ENCODE measurements around the gene TRNP1. TPM values are rescaled to one million over a fixed set of nuclear protein-coding genes. Genes with fewer than 3 reads are reported as not detected.
"Not testable (repeated sequence)": the region's sequence is repeated elsewhere in the genome, so short reads cannot be mapped to it uniquely, and the experiment has no call there.

The TRNP1 gene
- total RNA-seq, 1 donor from 2014 or later, result 22.7 TPM

GRCh38 chr1:26970810-26971209 lies 22.7 kb upstream of the TRNP1 start:
- intact Hi-C loops (cut with DNase I), result no loop called here
- no peak for ATAC-seq
- DNase-seq (ENCODE audit: low spot score), result no peak

- intact Hi-C loops (cut with DNase I), result no loop called here
- DNase-seq (ENCODE audit: low spot score), result no peak
- ATAC-seq, result no peak
These were observed 21.9 kb upstream of the TRNP1 start for GRCh38 chr1:26971590-26971989.

GRCh38 chr1:26972390-26972789 lies 21.1 kb upstream of the TRNP1 start:
- intact Hi-C loops (cut with DNase I), result no loop called here
- ATAC-seq (no peak), DNase-seq (ENCODE audit: low spot score) (no peak)

- intact Hi-C loops (cut with DNase I), result no loop called here
- no peak for ATAC-seq
- DNase-seq (ENCODE audit: low spot score), result no peak
These were observed 20.7 kb upstream of the TRNP1 start for GRCh38 chr1:26972821-26973220.

GRCh38 chr1:26976621-26977510 lies 16.6 kb upstream of the TRNP1 start:
- ATAC-seq (no peak), DNase-seq (ENCODE audit: low spot score) (no peak)
- intact Hi-C loops (cut with DNase I), result no loop called here

GRCh38 chr1:26978901-26979300 lies 14.6 kb upstream of the TRNP1 start:
- no peak for ATAC-seq
- DNase-seq (ENCODE audit: low spot score), result no peak
- intact Hi-C loops (cut with DNase I), result no loop called here

GRCh38 chr1:26981146-26981846 lies 12.2 kb upstream of the TRNP1 start:
- intact Hi-C loops (cut with DNase I), result no loop called here
- ATAC-seq, result no peak

GRCh38 chr1:26983863-26984262 lies 9.6 kb upstream of the TRNP1 start:
- ATAC-seq, result no peak
- intact Hi-C loops (cut with DNase I), result no loop called here
- DNase-seq (ENCODE audit: low spot score), result no peak

More at GRCh38 chr1:26981146-26981846, 12.2 kb upstream of the TRNP1 start:
- no peak for DNase-seq (ENCODE audit: low spot score)

GRCh38 chr1:26984291-26984690 lies 9.2 kb upstream of the TRNP1 start:
- ATAC-seq (no peak), DNase-seq (ENCODE audit: low spot score) (no peak)
- intact Hi-C loops (cut with DNase I), result no loop called here

GRCh38 chr1:26986658-26987057 lies 6.8 kb upstream of the TRNP1 start:
- DNase-seq (ENCODE audit: low spot score) (no peak), ATAC-seq (no peak)
- intact Hi-C loops (cut with DNase I), result no loop called here

GRCh38 chr1:26989403-26990109 lies 3.9 kb upstream of the TRNP1 start:
- DNase-seq (ENCODE audit: low spot score); ATAC-seq; intact Hi-C loops (cut with DNase I): not testable (repeated sequence)

GRCh38 chr1:26991310-26992116 lies 2.0 kb upstream of the TRNP1 start:
- intact Hi-C loops (cut with DNase I), result no loop called here
- no peak for ATAC-seq
- DNase-seq (ENCODE audit: low spot score), result no peak

GRCh38 chr1:26994020-26994786 lies 711 bp downstream of the TRNP1 start:
- no peak for ATAC-seq
- no peak for DNase-seq (ENCODE audit: low spot score)
- intact Hi-C loops (cut with DNase I), result no loop called here

- DNase-seq (ENCODE audit: low spot score) (no peak), ATAC-seq (no peak)
- intact Hi-C loops (cut with DNase I), result loop anchor here (5.0 kb wide), 1 partner anchor 107 kb away; no protein-coding TSS in a partner anchor
These were observed 1.5 kb downstream of the TRNP1 start for GRCh38 chr1:26994787-26995517.

- intact Hi-C loops (cut with DNase I), result loop anchor here (5.0 kb wide), 1 partner anchor 106 kb away; no protein-coding TSS in a partner anchor
- DNase-seq (ENCODE audit: low spot score) (no peak), ATAC-seq (no peak)
These were observed 2.5 kb downstream of the TRNP1 start for GRCh38 chr1:26996024-26996423.

- intact Hi-C loops (cut with DNase I), result loop anchor here (5.0 kb wide), 1 partner anchor 106 kb away; no protein-coding TSS in a partner anchor
These were observed 3.2 kb downstream of the TRNP1 start for GRCh38 chr1:26996665-26997064.

More at GRCh38 chr1:26996665-26997064, 3.2 kb downstream of the TRNP1 start:
- no peak for ATAC-seq
- no peak for DNase-seq (ENCODE audit: low spot score)

Data from sciatic nerve (tissue), 2 donors.